NCI-H146 treated with DMSO at 0.1 percent for 48 hours (cell line): ENCODE results near the gene KLHL36.
"Not testable (repeated sequence)": the region's sequence is repeated elsewhere in the genome, so short reads cannot be mapped to it uniquely, and the experiment has no call there.

Experiments
- DNase-seq: peaks from one replicate; lab custom pipeline; 2025; ENCODE audit not compliant: unreplicated experiment; lab: John Stamatoyannopoulos, UW

Gene KLHL36

GRCh38 chr16:84614968-84615813 lies 33.1 kb upstream of the KLHL36 start:
- no peak for DNase-seq

- no peak for DNase-seq
These were observed 31.8 kb upstream of the KLHL36 start for GRCh38 chr16:84616515-84616914.

GRCh38 chr16:84617041-84617790 lies 31.1 kb upstream of the KLHL36 start:
- no peak for DNase-seq

GRCh38 chr16:84617791-84618580 lies 30.3 kb upstream of the KLHL36 start, which contains the start of gene COTL1:
Gene COTL1 (minus strand): TSS chr16:84618078. CDS start chr16:84617914, 164 bp downstream.
- peak; percentile 82 for DNase-seq

GRCh38 chr16:84618581-84619460 lies 29.5 kb upstream of the KLHL36 start:
- DNase-seq = no peak

- not testable (repeated sequence) for DNase-seq
These were observed 27.4 kb upstream of the KLHL36 start for GRCh38 chr16:84620913-84621312.

GRCh38 chr16:84625556-84625955 lies 22.8 kb upstream of the KLHL36 start:
- no peak for DNase-seq

GRCh38 chr16:84628226-84628731 lies 20.0 kb upstream of the KLHL36 start:
- no peak for DNase-seq

GRCh38 chr16:84629580-84629979 lies 18.7 kb upstream of the KLHL36 start:
- DNase-seq = no peak

- DNase-seq = no peak
These were observed 18.3 kb upstream of the KLHL36 start for GRCh38 chr16:84630009-84630408.

GRCh38 chr16:84630446-84631152 lies 17.7 kb upstream of the KLHL36 start:
- DNase-seq = no peak

- DNase-seq = no peak
These were observed 17.2 kb upstream of the KLHL36 start for GRCh38 chr16:84631153-84631466.

GRCh38 chr16:84631886-84632285 lies 16.4 kb upstream of the KLHL36 start:
- no peak for DNase-seq

- DNase-seq = not testable (repeated sequence)
These were observed 15.4 kb upstream of the KLHL36 start for GRCh38 chr16:84632862-84633261.

- DNase-seq = no peak
These were observed 14.7 kb upstream of the KLHL36 start for GRCh38 chr16:84633622-84634021.

- DNase-seq = no peak
These were observed 12.6 kb upstream of the KLHL36 start for GRCh38 chr16:84635702-84636101.

GRCh38 chr16:84637709-84638108 lies 10.6 kb upstream of the KLHL36 start:
- no peak for DNase-seq

- no peak for DNase-seq
These were observed 10.0 kb upstream of the KLHL36 start for GRCh38 chr16:84638231-84638806.

- no peak for DNase-seq
These were observed 8.2 kb upstream of the KLHL36 start for GRCh38 chr16:84640145-84640544.
